ACC112 (cell line): ENCODE measurements around the gene TCF7.
"Not testable (repeated sequence)": the region's sequence is repeated elsewhere in the genome, so short reads cannot be mapped to it uniquely, and the experiment has no call there.

Source experiments
- H2AFZ ChIP-seq: fragments of 200-600 bp; sonication (generic); one replicate; pipeline ENCODE4 v1.6.0; 2017; ENCODE audit warnings: antibody characterized with exemption, low read length; ENCODE audit not compliant: unreplicated experiment
- H3K27ac ChIP-seq: fragments of 200-600 bp; sonication (generic); 2 replicates; pipeline ENCODE4 v1.5.1; 2014; ENCODE audit warnings: low read depth, mild to moderate bottlenecking, antibody characterized with exemption, low read length, moderate library complexity
- H3K27me3 ChIP-seq: fragments of 200-600 bp; sonication (generic); 2 replicates; pipeline ENCODE4 v1.6.1; 2014; ENCODE audit warnings: mild to moderate bottlenecking, antibody characterized with exemption, low read length, moderate library complexity, mixed read lengths; ENCODE audit not compliant: insufficient read depth
- H3K36me3 ChIP-seq: fragments of 200-600 bp; sonication (generic); 2 replicates; pipeline ENCODE4 v1.6.1; 2016; ENCODE audit warnings: mild to moderate bottlenecking, antibody characterized with exemption, low read length, moderate library complexity, mixed read lengths; ENCODE audit not compliant: insufficient read depth
- H3K4me1 ChIP-seq: fragments of 200-600 bp; sonication (generic); one replicate; pipeline ENCODE4 v1.6.1; 2016; ENCODE audit warnings: low read length, mixed read lengths; ENCODE audit not compliant: insufficient read depth, unreplicated experiment, control insufficient read depth
- H3K4me3 ChIP-seq: fragments of 200-600 bp; sonication (generic); 2 replicates; pipeline ENCODE4 v1.5.1; 2014; ENCODE audit warnings: mild to moderate bottlenecking, low read depth, low read length
- H3K79me2 ChIP-seq: fragments of 200-600 bp; sonication (generic); one replicate; pipeline ENCODE4 v1.6.0; 2016; ENCODE audit warnings: low read length; ENCODE audit not compliant: control insufficient read depth, unreplicated experiment, insufficient read depth

TCF7 gene

GRCh38 chr5:134148316-134148715 is 33.8 kb downstream of the TCF7 start:
- peaks cover 23% of the 10 kb centered on the region for H3K36me3 ChIP-seq
- H3K4me3 ChIP-seq, result no peak overlapping the region
- H3K4me1 ChIP-seq, result peaks cover 8% of the 10 kb centered on the region
- H3K27ac ChIP-seq, result no peak overlapping the region
- peaks cover 47% of the 10 kb centered on the region for H3K79me2 ChIP-seq
- no peak overlapping the region for H2AFZ ChIP-seq
- H3K27me3 ChIP-seq, result no peaks in the 10 kb centered on the region

- H3K4me3 ChIP-seq, result no peak overlapping the region
- H3K27me3 ChIP-seq, result no peaks in the 10 kb centered on the region
- peaks cover 47% of the 10 kb centered on the region for H3K79me2 ChIP-seq
- H3K27ac ChIP-seq, result no peak overlapping the region
- peaks cover 30% of the 10 kb centered on the region for H3K36me3 ChIP-seq
- no peak overlapping the region for H2AFZ ChIP-seq
- peaks cover 8% of the 10 kb centered on the region for H3K4me1 ChIP-seq
Observed at GRCh38 chr5:134148986-134149539, 34.6 kb downstream of the TCF7 start.

- H2AFZ ChIP-seq, result no peak overlapping the region
- H3K4me1 ChIP-seq, result peaks cover 8% of the 10 kb centered on the region
- no peaks in the 10 kb centered on the region for H3K27me3 ChIP-seq
- peaks cover 46% of the 10 kb centered on the region for H3K79me2 ChIP-seq
- H3K36me3 ChIP-seq, result peaks cover 31% of the 10 kb centered on the region
- no peak overlapping the region for H3K27ac ChIP-seq
- no peak overlapping the region for H3K4me3 ChIP-seq
Observed at GRCh38 chr5:134149571-134150303, 35.3 kb downstream of the TCF7 start.

GRCh38 chr5:134151723-134152122 is 37.2 kb downstream of the TCF7 start:
- Histone ChIP-seq H2AFZ (no peak overlapping the region), H3K4me1 (peaks cover 6% of the 10 kb centered on the region), H3K27me3 (no peaks in the 10 kb centered on the region), H3K4me3 (no peak overlapping the region), H3K79me2 (peaks cover 40% of the 10 kb centered on the region), H3K36me3 (peaks cover 39% of the 10 kb centered on the region), H3K27ac (no peak overlapping the region)

GRCh38 chr5:134152173-134152832 is 37.8 kb downstream of the TCF7 start:
- not testable (repeated sequence) for H3K27ac ChIP-seq, H3K4me3 ChIP-seq, H2AFZ ChIP-seq, H3K27me3 ChIP-seq, H3K4me1 ChIP-seq
- H3K36me3 ChIP-seq, result peaks cover 39% of the 10 kb centered on the region
- H3K79me2 ChIP-seq, result peaks cover 38% of the 10 kb centered on the region

GRCh38 chr5:134153241-134153640 is 38.8 kb downstream of the TCF7 start:
- Histone ChIP-seq H3K36me3 (peaks cover 43% of the 10 kb centered on the region), H3K4me1 (peaks cover 4% of the 10 kb centered on the region)

GRCh38 chr5:134153657-134154056 is 39.2 kb downstream of the TCF7 start:
- Histone ChIP-seq H2AFZ (no peak overlapping the region), H3K79me2 (peaks cover 37% of the 10 kb centered on the region), H3K27ac (no peak overlapping the region), H3K36me3 (peaks cover 47% of the 10 kb centered on the region), H3K27me3 (no peaks in the 10 kb centered on the region), H3K4me3 (no peak overlapping the region), H3K4me1 (peaks cover 4% of the 10 kb centered on the region)

More at GRCh38 chr5:134153241-134153640, 38.8 kb downstream of the TCF7 start:
- Histone ChIP-seq H3K4me3 (no peak overlapping the region), H3K27ac (no peak overlapping the region), H3K27me3 (no peaks in the 10 kb centered on the region), H2AFZ (no peak overlapping the region), H3K79me2 (peaks cover 39% of the 10 kb centered on the region)

- Histone ChIP-seq H3K27me3 (no peaks in the 10 kb centered on the region), H3K27ac (no peak overlapping the region), H3K4me1 (no peaks in the 10 kb centered on the region), H3K4me3 (no peak overlapping the region), H3K36me3 (peaks cover 50% of the 10 kb centered on the region), H3K79me2 (peaks cover 21% of the 10 kb centered on the region), H2AFZ (no peak overlapping the region)
Observed at GRCh38 chr5:134161513-134162395, 47.3 kb downstream of the TCF7 start.

GRCh38 chr5:134162592-134162991 is 48.1 kb downstream of the TCF7 start:
- Histone ChIP-seq H3K36me3 (peaks cover 56% of the 10 kb centered on the region), H3K27me3 (no peaks in the 10 kb centered on the region), H3K27ac (no peak overlapping the region), H2AFZ (no peak overlapping the region), H3K4me1 (no peaks in the 10 kb centered on the region), H3K4me3 (no peak overlapping the region), H3K79me2 (peaks cover 25% of the 10 kb centered on the region)

GRCh38 chr5:134171972-134172371 is 57.5 kb downstream of the TCF7 start:
- H3K79me2 ChIP-seq, result peaks cover 88% of the 10 kb centered on the region

More at GRCh38 chr5:134171972-134172371, 57.5 kb downstream of the TCF7 start:
- H3K4me3 ChIP-seq, result no peak overlapping the region
- H2AFZ ChIP-seq, result no peak overlapping the region
- H3K27me3 ChIP-seq, result no peaks in the 10 kb centered on the region
- H3K27ac ChIP-seq, result no peak overlapping the region
- H3K36me3 ChIP-seq, result peaks cover 38% of the 10 kb centered on the region
- H3K4me1 ChIP-seq, result peaks cover 15% of the 10 kb centered on the region
